Tibial artery (tissue), 4 donors: Measurements from ENCODE around the gene MS4A15.

Source experiments
- DNase-seq, 2 donors: peaks; one replicate each; pipeline ENCODE4 v3.0.0-alpha.2; 2019
- H3K27ac ChIP-seq, 2 donors: fragments of 200-600 bp; sonication (generic) in 1 of 2; 1 replicate in 1 of 2; 2 replicates in 1 of 2; pipeline ENCODE4 v1.5.1; 2018 to 2019; ENCODE audit warnings: mild to moderate bottlenecking in 1 of 2
- H3K27me3 ChIP-seq, 2 donors: fragments of 200-600 bp; sonication (generic) in 1 of 2; one replicate each; pipeline versions ENCODE4 v1.5.1 to v1.6.0; 2016 to 2019
- H3K36me3 ChIP-seq, 3 donors: fragments of 200-600 bp; sonication (generic) in 2 of 3; one replicate each; pipeline ENCODE4 v1.5.1; 2016 to 2019; ENCODE audit warnings: mild to moderate bottlenecking in 2 of 3
- H3K4me1 ChIP-seq, 4 donors: fragments of 200-600 bp; sonication (generic) in 2 of 4; 1 replicate in 3 of 4; 2 replicates in 1 of 4; pipeline ENCODE4 v1.5.1; 2016 to 2019
- H3K4me3 ChIP-seq, 2 donors: fragments of 200-600 bp; sonication (generic) in 1 of 2; 1 replicate in 1 of 2; 2 replicates in 1 of 2; pipeline ENCODE4 v1.5.1; 2018 to 2019; ENCODE audit warnings: mild to moderate bottlenecking in 2 of 2
- H3K9me3 ChIP-seq, 3 donors: fragments of 200-600 bp; sonication (generic) in 1 of 3; one replicate each; pipeline ENCODE4 v1.5.1; 2016 to 2019
- CTCF ChIP-seq, 2 experiments: fragments of 200-600 bp in 1 of 2; fragments of 450-650 bp in 1 of 2; IDR thresholded peaks; one replicate each; pipeline ENCODE4 v1.5.1; 2017 to 2019; ENCODE audit warnings: antibody characterized with exemption in 2 of 2, mild to moderate bottlenecking in 1 of 2, moderate library complexity in 1 of 2
- intact Hi-C: fragments of 100-400 bp; cut with DNase I; formaldehyde crosslinking; loops from one replicate; pipeline ENCODE4 v1.15.0; 2023; ENCODE audit warnings: low total_unique reads

Gene MS4A15

DNA sequence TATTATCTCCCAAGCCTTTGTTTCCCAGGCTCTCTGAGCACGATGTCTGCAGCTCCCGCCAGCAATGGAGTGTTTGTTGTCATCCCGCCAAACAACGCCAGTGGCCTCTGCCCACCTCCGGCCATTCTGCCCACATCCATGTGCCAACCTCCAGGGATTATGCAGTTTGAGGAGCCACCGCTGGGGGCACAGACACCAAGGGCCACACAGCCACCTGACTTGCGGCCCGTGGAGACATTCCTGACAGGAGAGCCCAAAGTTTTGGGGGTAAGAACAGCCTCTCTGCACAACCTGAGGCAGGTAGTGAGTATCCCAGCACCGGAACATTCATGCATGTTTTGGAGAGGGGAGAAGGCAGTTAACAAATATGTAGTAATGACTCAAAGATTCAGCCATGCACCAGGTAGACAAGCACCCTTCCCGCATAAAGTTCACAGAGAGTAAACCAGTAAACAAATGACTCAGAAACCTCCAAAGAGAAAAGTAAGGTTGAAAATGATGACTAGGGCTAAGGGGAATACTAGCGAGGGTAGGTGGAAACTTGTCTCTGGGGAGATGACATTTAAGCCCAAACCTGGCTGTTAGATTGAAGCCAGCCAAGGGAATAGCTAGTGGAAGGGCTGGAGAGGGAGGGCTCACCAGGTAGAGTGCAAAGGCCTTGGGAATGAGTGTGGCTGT is 7.2 kb downstream of the MS4A15 start:
- no peak for TF ChIP-seq CTCF (IDR thresholded peaks at IDR 0.05)
- H3K27me3 ChIP-seq, result peaks cover 0 to 40% of the 10 kb centered on the region in 2 donors

DNA sequence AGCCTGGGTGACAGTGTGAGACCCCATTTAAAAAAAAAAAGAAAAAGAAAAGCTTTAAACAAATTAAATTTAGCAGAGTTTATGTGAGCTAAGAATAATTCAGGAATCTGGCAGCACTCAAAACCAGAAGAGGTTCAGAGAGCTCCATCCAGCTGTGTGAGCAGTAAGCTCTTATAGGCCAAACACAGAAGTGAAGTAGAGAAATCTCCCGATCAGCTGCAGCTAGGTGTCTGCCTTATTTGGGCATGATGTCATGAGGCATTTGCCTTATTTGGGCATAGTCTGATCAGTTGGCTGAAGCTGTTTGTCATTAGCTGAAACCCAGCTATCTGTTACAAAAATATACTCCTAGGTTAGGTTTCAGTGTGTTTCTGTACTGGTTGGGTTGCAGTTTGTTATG is 8.2 kb downstream of the MS4A15 start:
- no peak for DNase-seq
- intact Hi-C loops, result no loop called here
- no peak for TF ChIP-seq CTCF (IDR thresholded peaks at IDR 0.05)
- Histone ChIP-seq H3K27me3 (peaks cover 0 to 50% of the 10 kb centered on the region in 2 donors), H3K36me3 (no peaks in the 10 kb centered on the region), H3K9me3 (no peaks in the 10 kb centered on the region), H3K4me1 (no peaks in the 10 kb centered on the region), H3K27ac (no peak overlapping the region), H3K4me3 (no peak overlapping the region)

More for the DNA sequence above, 7.2 kb downstream of the MS4A15 start:
- peak; percentile 11 to 49 for DNase-seq
- Histone ChIP-seq H3K4me3 (no peak overlapping the region), H3K27ac (no peak overlapping the region), H3K36me3 (no peaks in the 10 kb centered on the region), H3K9me3 (no peaks in the 10 kb centered on the region), H3K4me1 (no peaks in the 10 kb centered on the region)
- intact Hi-C loops, result no loop called here

GRCh38 chr11:60765355-60765754 is 8.7 kb downstream of the MS4A15 start:
- no peaks in the 10 kb centered on the region for H3K4me1 ChIP-seq
- peaks cover 0 to 51% of the 10 kb centered on the region in 2 donors for H3K27me3 ChIP-seq
- intact Hi-C loops, result no loop called here
- H3K27ac ChIP-seq, result no peak overlapping the region
- no peaks in the 10 kb centered on the region for H3K36me3 ChIP-seq
- H3K4me3 ChIP-seq, result no peak overlapping the region
- no peak for TF ChIP-seq CTCF (IDR thresholded peaks at IDR 0.05)
- DNase-seq, result peak in 1 of 2 donors; percentile 11
- no peaks in the 10 kb centered on the region for H3K9me3 ChIP-seq

DNA sequence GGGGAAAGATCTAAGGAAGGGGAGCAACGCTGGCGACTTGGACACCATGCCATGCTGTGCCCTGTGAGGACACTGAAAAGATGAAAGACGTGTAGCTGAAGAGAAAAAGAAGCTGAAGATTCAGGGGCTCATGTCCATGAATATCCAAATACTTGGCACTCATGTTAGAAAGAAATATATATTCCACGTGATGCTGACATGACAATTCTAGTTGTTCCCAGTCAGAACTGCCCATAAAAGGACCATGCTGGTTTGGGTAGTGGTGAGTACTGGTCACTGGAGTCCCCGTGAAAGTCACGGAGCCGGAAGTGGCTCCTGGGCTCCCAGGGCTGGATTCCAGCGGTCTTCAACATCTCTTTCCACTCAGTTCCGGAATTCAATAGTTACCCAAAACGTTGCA is 9.9 kb downstream of the MS4A15 start:
- Histone ChIP-seq H3K4me3 (no peak overlapping the region), H3K27me3 (peaks cover 0 to 56% of the 10 kb centered on the region in 2 donors), H3K36me3 (no peaks in the 10 kb centered on the region), H3K27ac (no peak overlapping the region), H3K9me3 (no peaks in the 10 kb centered on the region), H3K4me1 (no peaks in the 10 kb centered on the region)
- peak in 1 of 2 donors; percentile 3 for DNase-seq
- no peak for TF ChIP-seq CTCF (IDR thresholded peaks at IDR 0.05)
- intact Hi-C loops, result no loop called here

DNA sequence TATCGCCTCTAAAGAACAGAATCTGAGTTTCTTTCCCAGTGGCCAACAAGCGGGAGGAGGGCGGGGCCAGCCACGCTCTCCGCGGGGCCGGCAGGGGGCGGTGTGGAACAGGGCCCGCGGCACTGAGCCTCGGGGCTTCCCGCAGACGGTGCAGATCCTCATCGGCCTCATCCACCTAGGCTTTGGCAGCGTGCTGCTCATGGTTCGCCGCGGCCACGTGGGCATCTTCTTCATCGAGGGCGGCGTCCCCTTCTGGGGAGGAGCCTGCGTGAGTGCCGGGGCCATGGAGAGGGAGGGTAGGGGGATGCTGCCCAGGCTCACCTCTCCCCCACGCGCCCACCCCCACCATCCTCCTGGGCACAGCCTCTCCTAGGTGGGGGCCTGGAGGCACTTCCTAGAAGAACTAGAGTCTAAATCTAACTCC is 10.7 kb downstream of the MS4A15 start:
- no peak for TF ChIP-seq CTCF (IDR thresholded peaks at IDR 0.05)
- no peak overlapping the region for H3K4me3 ChIP-seq
- H3K27ac ChIP-seq, result no peak overlapping the region
- no peaks in the 10 kb centered on the region for H3K4me1 ChIP-seq
- no peaks in the 10 kb centered on the region for H3K36me3 ChIP-seq
- peaks cover 0 to 59% of the 10 kb centered on the region in 2 donors for H3K27me3 ChIP-seq
- intact Hi-C loops, result no loop called here
- peak in 1 of 2 donors; percentile 42 for DNase-seq
- H3K9me3 ChIP-seq, result no peaks in the 10 kb centered on the region
